H1 (cell line): ENCODE measurements around the gene MMP25. TPM values are rescaled to one million over a fixed set of nuclear protein-coding genes. Genes with fewer than 3 reads are reported as not detected.
A peak's percentile ranks its signal among the peaks of the same experiment; 100 is the strongest.

ENCODE experiments used
- CTCF ChIA-PET: fragments of 300-600 bp; sonication (Branson Sonifier 250); formaldehyde crosslinking; loops from one replicate; lab custom pipeline; 2021; ENCODE audit not compliant: partially characterized antibody; lab: Charles Lee
- POLR2A ChIA-PET: fragments of 300-600 bp; sonication (Branson Sonifier 250); formaldehyde crosslinking; loops from one replicate; lab custom pipeline; 2021; ENCODE audit warnings: inconsistent platforms; ENCODE audit not compliant: partially characterized antibody; lab: Charles Lee
- DNase-seq, 2 experiments: peaks; one replicate each; pipeline versions ENCODE4 v3.0.0 to v3.0.0-alpha.2; 2010 to 2022; ENCODE audit warnings: low spot score in 2 of 2, low read depth in 1 of 2, mixed read lengths in 1 of 2
- FAIRE-seq: peaks from 2 replicates; lab custom pipeline; 2011; peaks lifted over from hg19 to GRCh38; lab: Jason Lieb, UNC
- H2AFZ ChIP-seq: 2 replicates; pipeline ENCODE4 v1.8.1; 2012; ENCODE audit warnings: low read length, inconsistent platforms
- H2AK5ac ChIP-seq: 2 replicates; pipeline ENCODE4 v1.6.1; 2013; ENCODE audit warnings: low read depth, low read length
- H2BK120ac ChIP-seq: replicated peaks from 2 replicates; pipeline ENCODE3; 2013; ENCODE audit warnings: low read depth, low read length, inconsistent platforms
- H2BK12ac ChIP-seq: 2 replicates; pipeline ENCODE4 v1.6.1; 2013; ENCODE audit warnings: low read depth, low read length
- H2BK15ac ChIP-seq: 2 replicates; pipeline ENCODE4 v1.6.1; 2013; ENCODE audit warnings: low read length
- H2BK20ac ChIP-seq: 2 replicates; pipeline ENCODE4 v1.6.1; 2013; ENCODE audit warnings: low read length
- H2BK5ac ChIP-seq: 2 replicates; pipeline ENCODE4 v1.6.1; 2013; ENCODE audit warnings: low read depth, low read length
- H3K14ac ChIP-seq: 2 replicates; pipeline ENCODE4 v1.6.1; 2013; ENCODE audit warnings: inconsistent platforms; ENCODE audit not compliant: insufficient read length
- H3K18ac ChIP-seq: 2 replicates; pipeline ENCODE4 v1.6.1; 2013; ENCODE audit warnings: low read length; ENCODE audit errors: extremely low read depth
- H3K23ac ChIP-seq: 2 replicates; pipeline ENCODE4 v1.6.1; 2013; ENCODE audit warnings: inconsistent platforms; ENCODE audit not compliant: insufficient read length
- H3K23me2 ChIP-seq: 2 replicates; pipeline ENCODE4 v1.6.1; 2013; ENCODE audit warnings: low read depth, low read length
- H3K27ac ChIP-seq: 2 replicates; pipeline ENCODE4 v1.6.1; 2011; ENCODE audit warnings: low read depth, low read length, inconsistent platforms
- H3K27me3 ChIP-seq, 4 experiments: replicated peaks in 1 of 4; 1 replicate in 1 of 4; 2 replicates in 3 of 4; pipeline versions ENCODE4 v1.6.1 to v1.8.1; 2011 to 2013; ENCODE audit warnings: low read length in 3 of 4, mild to moderate bottlenecking in 3 of 4, inconsistent platforms in 2 of 4, mixed read lengths in 2 of 4, moderate library complexity in 1 of 4; ENCODE audit not compliant: control insufficient read depth in 3 of 4, insufficient read depth in 3 of 4; ENCODE audit errors: extremely low read depth in 1 of 4
- H3K36me3 ChIP-seq, 4 experiments: 2 replicates each; pipeline versions ENCODE4 v1.6.1 to v1.8.1; 2011 to 2013; ENCODE audit warnings: mild to moderate bottlenecking in 4 of 4, low read length in 3 of 4, moderate library complexity in 2 of 4, control low read depth in 1 of 4, inconsistent platforms in 1 of 4; ENCODE audit not compliant: insufficient read depth in 4 of 4, control insufficient read depth in 2 of 4
- H3K4ac ChIP-seq: replicated peaks from 2 replicates; pipeline ENCODE3; 2013; ENCODE audit warnings: low read length, low read depth, mixed read lengths, inconsistent platforms; ENCODE audit not compliant: insufficient read length
- H3K4me1 ChIP-seq, 4 experiments: replicated peaks in 1 of 4; 1 replicate in 1 of 4; 2 replicates in 3 of 4; pipeline versions ENCODE4 v1.6.1 to v1.8.1; 2011 to 2013; ENCODE audit warnings: low read length in 3 of 4, inconsistent platforms in 2 of 4, mixed read lengths in 1 of 4; ENCODE audit not compliant: insufficient read depth in 4 of 4, control insufficient read depth in 3 of 4
- H3K4me2 ChIP-seq, 2 experiments: 2 replicates each; pipeline versions ENCODE4 v1.6.1 to v1.8.1; 2011 to 2013; ENCODE audit warnings: low read depth in 2 of 2, low read length in 2 of 2, control low read depth in 1 of 2, inconsistent platforms in 1 of 2, mild to moderate bottlenecking in 1 of 2; ENCODE audit not compliant: insufficient read depth in 1 of 2
- H3K4me3 ChIP-seq, 4 experiments: fragments of 200-600, 300-600 bp in 1 of 4; sonication (generic), shearing (Covaris generic), sonication (Bioruptor Twin) in 1 of 4; 2 replicates each; pipeline versions ENCODE4 v1.5.1 to v1.8.1; 2011 to 2016; ENCODE audit warnings: low read length in 4 of 4, low read depth in 3 of 4, control low read depth in 2 of 4, inconsistent platforms in 2 of 4, mild to moderate bottlenecking in 2 of 4, mixed read lengths in 1 of 4, moderate library complexity in 1 of 4; ENCODE audit not compliant: insufficient read depth in 2 of 4; ENCODE audit errors: extremely low read depth in 1 of 4
- H3K56ac ChIP-seq: replicated peaks from 2 replicates; pipeline ENCODE3; 2013; ENCODE audit warnings: low read depth, mild to moderate bottlenecking, mixed read lengths, low read length, inconsistent platforms; ENCODE audit not compliant: insufficient read length
- H3K79me1 ChIP-seq: 2 replicates; pipeline ENCODE4 v1.6.1; 2013; ENCODE audit warnings: low read depth, low read length, control low read depth
- H3K79me2 ChIP-seq, 2 experiments: 2 replicates each; pipeline versions ENCODE4 v1.6.1 to v1.8.1; 2012 to 2013; ENCODE audit warnings: low read length in 2 of 2, mild to moderate bottlenecking in 2 of 2, inconsistent platforms in 1 of 2; ENCODE audit not compliant: insufficient read depth in 2 of 2, control insufficient read depth in 1 of 2
- H3K9ac ChIP-seq, 4 experiments: replicated peaks in 1 of 4; 1 replicate in 1 of 4; 2 replicates in 3 of 4; pipeline versions ENCODE4 v1.6.1 to v1.8.1; 2011 to 2013; ENCODE audit warnings: low read depth in 3 of 4, low read length in 3 of 4, control low read depth in 2 of 4, mild to moderate bottlenecking in 2 of 4, moderate library complexity in 2 of 4, inconsistent platforms in 1 of 4; ENCODE audit errors: extremely low read depth in 1 of 4
- H3K9me3 ChIP-seq, 2 experiments: 2 replicates each; pipeline versions ENCODE4 v1.6.1 to v1.8.1; 2012 to 2013; ENCODE audit warnings: mild to moderate bottlenecking in 2 of 2, moderate library complexity in 2 of 2, control low read depth in 1 of 2, inconsistent platforms in 1 of 2, low read depth in 1 of 2, low read length in 1 of 2, mixed read lengths in 1 of 2; ENCODE audit not compliant: insufficient read depth in 2 of 2
- H4K20me1 ChIP-seq, 2 experiments: replicated peaks in 1 of 2; 2 replicates each; pipeline versions ENCODE3 to v1.8.1; 2011 to 2013; ENCODE audit warnings: inconsistent platforms in 2 of 2, low read length in 2 of 2, mild to moderate bottlenecking in 1 of 2; ENCODE audit not compliant: insufficient read depth in 2 of 2, control insufficient read depth in 1 of 2
- H4K5ac ChIP-seq: 2 replicates; pipeline ENCODE4 v1.6.1; 2013; ENCODE audit warnings: low read length, low read depth, mixed read lengths, inconsistent platforms; ENCODE audit not compliant: insufficient read length
- H4K8ac ChIP-seq: 2 replicates; pipeline ENCODE4 v1.8.0; 2013; ENCODE audit warnings: mild to moderate bottlenecking, moderate library complexity, low read length, inconsistent platforms; ENCODE audit not compliant: insufficient read depth; ENCODE audit errors: extremely low read depth
- H4K91ac ChIP-seq: replicated peaks from 2 replicates; pipeline ENCODE3; 2013; ENCODE audit warnings: low read length, mixed read lengths, inconsistent platforms; ENCODE audit not compliant: insufficient read length
- BCL11A ChIP-seq, 2 experiments: IDR thresholded peaks; one replicate each; pipeline ENCODE4 v1.6.1; 2011; ENCODE audit warnings: low read depth in 2 of 2, low read length in 2 of 2, mild to moderate bottlenecking in 2 of 2
- CBX8 ChIP-seq: fragments of 300-800, 300-1000 bp; sonication (generic); IDR thresholded peaks from 2 replicates; pipeline ENCODE4 v1.7.1; 2016; ENCODE audit warnings: low read depth, low read length, borderline replicate concordance
- MAFK ChIP-seq: IDR thresholded peaks from 2 replicates; pipeline ENCODE4 v1.6.1; 2012; ENCODE audit warnings: low read depth, mild to moderate bottlenecking, improper control_type of control experiment, low read length
- SAP30 ChIP-seq: fragments of 300-600 bp; sonication (generic); IDR thresholded peaks from 2 replicates; pipeline ENCODE4 v1.7.1; 2012; ENCODE audit warnings: low read length, moderate library complexity, mild to moderate bottlenecking, inconsistent platforms; ENCODE audit not compliant: insufficient read depth, insufficient replicate concordance
- SP1 ChIP-seq: IDR thresholded peaks from 2 replicates; pipeline ENCODE4 v1.6.1; 2011; ENCODE audit warnings: low read depth, low read length
- SP2 ChIP-seq: IDR thresholded peaks from 2 replicates; pipeline ENCODE4 v1.6.1; 2012; ENCODE audit warnings: mild to moderate bottlenecking, low read length, inconsistent platforms
- TAF1 ChIP-seq: IDR thresholded peaks from 2 replicates; pipeline ENCODE4 v1.6.1; 2011; ENCODE audit warnings: mild to moderate bottlenecking, low read depth, low read length
- WGBS, 2 experiments: shearing (Covaris generic) in 1 of 2; methylation state at CpG; one replicate each; pipeline versions ENCODE4 v1.1.6 to v1.1.7; 2013 to 2015; ENCODE audit warnings: low lambda C conversion rate in 2 of 2, mixed read lengths in 2 of 2, inconsistent platforms in 1 of 2, low coverage in 1 of 2, missing lambda C conversion rate in 1 of 2; ENCODE audit not compliant: insufficient replicate concordance in 2 of 2, insufficient coverage in 1 of 2, insufficient read length in 1 of 2; ENCODE audit errors: extremely low coverage in 1 of 2, missing lambda C conversion rate in 1 of 2; 5-methylcytosine and 5-hydroxymethylcytosine counted together
- polyA plus RNA-seq, 7 experiments: library from polyadenylated mRNA; depleted of rRNA in 3 of 7; stranded (reverse) in 5 of 7; unstranded in 2 of 7; fragments of >200 nt in 5 of 7; fragments of 200-250 nt in 2 of 7; gene quantifications; 1 replicate in 5 of 7; 2 replicates in 1 of 7; 4 replicates in 1 of 7; pipeline versions ENCODE4 v1.2.1 to v1.2.3, GENCODE V29; 2011 to 2013; ENCODE audit warnings: missing spikeins in 2 of 7, mixed read lengths in 2 of 7
- total RNA-seq: library from RNA; stranded (reverse); fragmentation: NEBNext Ultra II Directional; extraction: Animal tissue kit (Norgen Biotek cat#: 25700); gene quantifications from 2 replicates; pipeline ENCODE4 v1.2.1, GENCODE V29; 2021
- TF ChIP-seq, protein P1 (sequence below): IDR thresholded peaks from 2 replicates; pipeline ENCODE4 v1.6.1; 2011; ENCODE audit warnings: low read depth, mild to moderate bottlenecking, low read length; ENCODE audit not compliant: insufficient read depth

Gene MMP25
- total and polyA plus RNA-seq, 2 of the 8 experiments (the other 6 are each of a cell fraction or from before 2014, with no cell fraction given), result 7.7 to 26.7 TPM

DNA sequence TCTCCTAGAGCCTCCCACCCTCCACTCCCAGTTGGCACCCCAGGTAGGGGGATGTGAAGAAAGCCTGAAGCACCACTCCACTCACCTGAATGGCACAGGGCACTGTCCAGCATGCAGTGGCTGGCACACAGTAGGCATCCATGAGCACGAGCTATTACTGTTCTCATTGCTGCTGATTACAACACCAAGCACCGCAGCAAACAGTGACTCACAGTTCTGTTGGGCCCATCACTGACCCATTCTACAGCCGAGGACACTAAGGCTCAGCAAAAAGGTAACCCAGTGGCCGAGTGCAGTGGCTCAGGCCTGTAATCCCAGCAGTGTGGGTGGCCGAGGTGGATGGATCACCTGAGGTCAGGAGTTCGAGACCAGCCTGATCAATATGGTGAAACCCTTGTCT is 50.0 kb downstream of the MMP25 start:
- CTCF ChIA-PET, result interaction anchor here (1.7 to 36.8 kb wide), 7 partner anchors 9 to 65 kb away, joined by 8 to 619 read pairs (median 15); partner anchors contain the start of genes IL32, ZNF205 and ZNF213
- 96% methylated on average over 5 of the region's 6 CpGs; no CpG with 5 or more reads in 1 of the 2 experiments for WGBS, 2 experiments
- Histone ChIP-seq H3K14ac (no peak overlapping the region), H2BK12ac (peak overlapping the region; percentile 84), H3K4me1 (peaks cover 12 to 27% (median 16%) of the 10 kb centered on the region in 4 experiments), H3K56ac (peak overlapping the region; percentile 10), H3K9ac (0 out of 7 replicates have a peak overlapping the region, but pooled peaks of 1 of the 4 experiments have one; percentile 25), H2BK5ac (peak overlapping the region; percentile 99), H3K18ac (peak overlapping the region; percentile 36), H4K8ac (peak overlapping the region; percentile 1; the same call in 1 of the 2 replicates), H4K5ac (peak overlapping the region; percentile 78), H3K23me2 (peaks cover 20% of the 10 kb centered on the region), H2BK20ac (peak overlapping the region; percentile 72), H3K79me2 (peaks cover 11 to 71% of the 10 kb centered on the region in 2 experiments; a peak in 3 of 4 replicates), H3K23ac (no peak overlapping the region), H2BK120ac (no peak overlapping the region), H2BK15ac (peak overlapping the region; percentile 88; the same call in 1 of the 2 replicates), H3K36me3 (peaks cover 10 to 22% (median 13%) of the 10 kb centered on the region in 4 experiments), H4K91ac (peak overlapping the region; percentile 54), H3K9me3 (no peaks in the 10 kb centered on the region), H3K4ac (peak overlapping the region; percentile 95), H4K20me1 (peaks cover 0 to 10% of the 10 kb centered on the region in 2 experiments), H2AK5ac (peak overlapping the region; percentile 57), H3K79me1 (peaks cover 4% of the 10 kb centered on the region; the same call in 1 of the 2 replicates), H2AFZ (no peak overlapping the region), H3K4me2 (peak overlapping the region; percentile 82 to 94; a peak in 3 of 4 replicates), H3K27me3 (no peaks in the 10 kb centered on the region), H3K4me3 (peak overlapping the region in 1 of 4 experiments; percentile 35; a peak in 1 of 8 replicates), H3K27ac (peak overlapping the region; percentile 56; the same call in 1 of the 2 replicates)
- TF ChIP-seq SP1 (no peak), SAP30 (no peak), TAF1 (no peak), BCL11A (IDR thresholded peaks at IDR 0.05; ENCODE audit: low read depth in 2 of 2, low read length in 2 of 2) (no peak), SP2 (no peak), CBX8 (no peak), MAFK (no peak)
- TF ChIP-seq, protein P1, sequence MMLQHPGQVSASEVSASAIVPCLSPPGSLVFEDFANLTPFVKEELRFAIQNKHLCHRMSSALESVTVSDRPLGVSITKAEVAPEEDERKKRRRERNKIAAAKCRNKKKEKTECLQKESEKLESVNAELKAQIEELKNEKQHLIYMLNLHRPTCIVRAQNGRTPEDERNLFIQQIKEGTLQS, result no peak
- POLR2A ChIA-PET, result interaction anchor here (1.3 to 15.4 kb wide), 14 partner anchors 7 to 89 kb away, joined by 3 to 169 read pairs (median 65); partner anchors contain the start of genes HCFC1R1, IL32, THOC6 and TNFRSF12A
- FAIRE-seq (no peak), DNase-seq (no peak)
